Esophagus squamous epithelium (tissue), 4 donors: ENCODE results near the gene PLEKHA6.

Source experiments
- POLR2A ChIP-seq, 4 donors: fragments of 450-650 bp; IDR thresholded peaks; one replicate each; pipeline ENCODE4 v1.6.1; 2017; ENCODE audit warnings: antibody characterized with exemption in 4 of 4, mild to moderate bottlenecking in 4 of 4, moderate library complexity in 3 of 4
- TF ChIP-seq, protein P1 (sequence below), 6 experiments: fragments of 450-650 bp in 4 of 6; fragments of 200-600 bp in 2 of 6; sonication (generic) in 2 of 6; IDR thresholded peaks; one replicate each; pipeline ENCODE4 v1.5.1; 2016 to 2019; ENCODE audit warnings: antibody characterized with exemption in 6 of 6, mild to moderate bottlenecking in 4 of 6, moderate library complexity in 4 of 6

- TF ChIP-seq POLR2A (IDR thresholded peaks at IDR 0.05) = no peak
- TF ChIP-seq, protein P1, sequence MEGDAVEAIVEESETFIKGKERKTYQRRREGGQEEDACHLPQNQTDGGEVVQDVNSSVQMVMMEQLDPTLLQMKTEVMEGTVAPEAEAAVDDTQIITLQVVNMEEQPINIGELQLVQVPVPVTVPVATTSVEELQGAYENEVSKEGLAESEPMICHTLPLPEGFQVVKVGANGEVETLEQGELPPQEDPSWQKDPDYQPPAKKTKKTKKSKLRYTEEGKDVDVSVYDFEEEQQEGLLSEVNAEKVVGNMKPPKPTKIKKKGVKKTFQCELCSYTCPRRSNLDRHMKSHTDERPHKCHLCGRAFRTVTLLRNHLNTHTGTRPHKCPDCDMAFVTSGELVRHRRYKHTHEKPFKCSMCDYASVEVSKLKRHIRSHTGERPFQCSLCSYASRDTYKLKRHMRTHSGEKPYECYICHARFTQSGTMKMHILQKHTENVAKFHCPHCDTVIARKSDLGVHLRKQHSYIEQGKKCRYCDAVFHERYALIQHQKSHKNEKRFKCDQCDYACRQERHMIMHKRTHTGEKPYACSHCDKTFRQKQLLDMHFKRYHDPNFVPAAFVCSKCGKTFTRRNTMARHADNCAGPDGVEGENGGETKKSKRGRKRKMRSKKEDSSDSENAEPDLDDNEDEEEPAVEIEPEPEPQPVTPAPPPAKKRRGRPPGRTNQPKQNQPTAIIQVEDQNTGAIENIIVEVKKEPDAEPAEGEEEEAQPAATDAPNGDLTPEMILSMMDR (IDR thresholded peaks at IDR 0.05) = no peak
Observed at GRCh38 chr1:204232526-204232925, 127.2 kb downstream of the PLEKHA6 start.
